ENCODE results near the gene ZNRF3. TPM values are rescaled to one million over a fixed set of nuclear protein-coding genes. Genes with fewer than 3 reads are reported as not detected.

Gene ZNRF3
- 28.9 and 32.2 TPM in 2 replicates for total RNA-seq (2014; rRNA removed; shearing (Covaris generic))
- 11.1 and 12.3 TPM in 2 replicates for polyA plus RNA-seq (2016; fragmentation: Nextera tagmentation; extraction: Ambion mirVana)
- long read RNA-seq, partial matches to known transcripts, result 3 of 3 reads
- long read RNA-seq, other reads (novel, unspliced or antisense), result 0 of 3 reads

DNA sequence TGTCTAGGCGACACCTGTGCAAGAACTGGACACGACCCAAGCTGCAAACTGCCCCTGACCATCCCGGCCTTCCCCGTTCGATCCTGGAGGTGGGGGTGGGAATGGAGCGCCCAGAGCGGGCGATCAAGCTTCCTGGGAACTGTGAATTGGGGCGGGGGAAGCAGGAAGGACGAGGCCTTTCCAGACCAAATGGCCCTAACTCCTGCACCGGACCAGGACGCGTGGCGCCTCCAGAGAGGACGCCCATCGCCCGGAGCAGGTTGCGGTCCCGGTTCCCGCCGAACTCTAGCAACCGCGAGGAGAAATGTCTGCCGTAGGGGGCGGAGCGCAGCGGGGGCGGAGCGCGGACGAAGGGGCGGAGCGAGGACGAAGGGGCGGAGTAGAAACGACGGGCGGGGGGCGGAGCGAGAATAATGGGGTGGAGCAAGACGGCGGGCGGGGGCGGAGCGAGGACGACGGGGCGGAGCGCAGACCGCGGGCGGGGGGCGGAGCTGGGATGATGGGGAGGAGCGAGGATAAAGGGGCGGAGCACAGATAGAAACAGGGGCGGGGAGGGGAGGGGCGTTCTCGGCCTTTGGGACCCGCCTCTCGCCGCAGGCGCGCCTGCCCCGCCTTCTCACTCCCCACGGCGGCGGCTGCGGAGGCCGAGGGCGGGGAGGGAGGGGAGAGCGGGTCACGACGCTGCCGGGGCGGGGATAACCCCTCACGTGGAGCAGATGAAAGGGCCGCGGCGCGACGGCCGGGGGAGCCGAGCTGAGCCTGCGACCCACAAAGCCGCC, at the start of gene ZNRF3:
ZNRF3 (plus strand) TSS at position 695 of the 779 bp plus-strand sequence. CDS start 195 bp downstream, outside the sequence.
- Histone ChIP-seq H3K36me3 (ENCODE audit: insufficient read depth) (no peaks in the 10 kb centered on the region), H3K27ac (ENCODE audit: low read depth) (peak within 1 kb of the TSS; percentile 88), H3K4me2 (peak within 1 kb of the TSS; percentile 96), H2AFZ (peak within 1 kb of the TSS; percentile 93), H3K9me2 (ENCODE audit: insufficient read depth) (no peaks in the 10 kb centered on the region), H3K4me1 (ENCODE audit: insufficient read depth) (peaks cover 38% of the 10 kb centered on the region), H4K20me1 (replicated peaks; ENCODE audit: insufficient read depth) (peaks cover 37% of the 10 kb centered on the region), H3K4me3 (peak within 1 kb of the TSS; percentile 92), H3F3A (replicated peaks; ENCODE audit: low read depth) (peaks cover 7% of the 10 kb centered on the region; the same call in 1 of the 2 replicates), H3K27me3 (ENCODE audit: insufficient read depth) (no peaks in the 10 kb centered on the region), H3K79me2 (replicated peaks; ENCODE audit: insufficient read depth) (peaks cover 39% of the 10 kb centered on the region)
- DNase-seq (ENCODE audit: low spot score) (peak; percentile 94), ATAC-seq (peak; percentile 61)
- TF ChIP-seq CTCF (conservative IDR thresholded peaks at IDR 0.05; ENCODE audit: low read depth in 2 of 2) (no peak), ETS1 (IDR thresholded peaks at IDR 0.05) (no peak), STAT1 (IDR thresholded peaks at IDR 0.05; ENCODE audit: unreplicated experiment) (no peak), CREB1 (CRISPR knock-in tag; IDR thresholded peaks at IDR 0.05; ENCODE audit: low read depth) (0 out of 2 replicates have a peak, but pooled peaks have one; percentile 49), POLR2AphosphoS5 (IDR thresholded peaks at IDR 0.05; ENCODE audit: low read depth) (peak; percentile 91)
- TF ChIP-seq, protein P1, sequence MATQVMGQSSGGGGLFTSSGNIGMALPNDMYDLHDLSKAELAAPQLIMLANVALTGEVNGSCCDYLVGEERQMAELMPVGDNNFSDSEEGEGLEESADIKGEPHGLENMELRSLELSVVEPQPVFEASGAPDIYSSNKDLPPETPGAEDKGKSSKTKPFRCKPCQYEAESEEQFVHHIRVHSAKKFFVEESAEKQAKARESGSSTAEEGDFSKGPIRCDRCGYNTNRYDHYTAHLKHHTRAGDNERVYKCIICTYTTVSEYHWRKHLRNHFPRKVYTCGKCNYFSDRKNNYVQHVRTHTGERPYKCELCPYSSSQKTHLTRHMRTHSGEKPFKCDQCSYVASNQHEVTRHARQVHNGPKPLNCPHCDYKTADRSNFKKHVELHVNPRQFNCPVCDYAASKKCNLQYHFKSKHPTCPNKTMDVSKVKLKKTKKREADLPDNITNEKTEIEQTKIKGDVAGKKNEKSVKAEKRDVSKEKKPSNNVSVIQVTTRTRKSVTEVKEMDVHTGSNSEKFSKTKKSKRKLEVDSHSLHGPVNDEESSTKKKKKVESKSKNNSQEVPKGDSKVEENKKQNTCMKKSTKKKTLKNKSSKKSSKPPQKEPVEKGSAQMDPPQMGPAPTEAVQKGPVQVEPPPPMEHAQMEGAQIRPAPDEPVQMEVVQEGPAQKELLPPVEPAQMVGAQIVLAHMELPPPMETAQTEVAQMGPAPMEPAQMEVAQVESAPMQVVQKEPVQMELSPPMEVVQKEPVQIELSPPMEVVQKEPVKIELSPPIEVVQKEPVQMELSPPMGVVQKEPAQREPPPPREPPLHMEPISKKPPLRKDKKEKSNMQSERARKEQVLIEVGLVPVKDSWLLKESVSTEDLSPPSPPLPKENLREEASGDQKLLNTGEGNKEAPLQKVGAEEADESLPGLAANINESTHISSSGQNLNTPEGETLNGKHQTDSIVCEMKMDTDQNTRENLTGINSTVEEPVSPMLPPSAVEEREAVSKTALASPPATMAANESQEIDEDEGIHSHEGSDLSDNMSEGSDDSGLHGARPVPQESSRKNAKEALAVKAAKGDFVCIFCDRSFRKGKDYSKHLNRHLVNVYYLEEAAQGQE (IDR thresholded peaks at IDR 0.05; ENCODE audit: unreplicated experiment), result no peak
- TF ChIP-seq, protein P2, sequence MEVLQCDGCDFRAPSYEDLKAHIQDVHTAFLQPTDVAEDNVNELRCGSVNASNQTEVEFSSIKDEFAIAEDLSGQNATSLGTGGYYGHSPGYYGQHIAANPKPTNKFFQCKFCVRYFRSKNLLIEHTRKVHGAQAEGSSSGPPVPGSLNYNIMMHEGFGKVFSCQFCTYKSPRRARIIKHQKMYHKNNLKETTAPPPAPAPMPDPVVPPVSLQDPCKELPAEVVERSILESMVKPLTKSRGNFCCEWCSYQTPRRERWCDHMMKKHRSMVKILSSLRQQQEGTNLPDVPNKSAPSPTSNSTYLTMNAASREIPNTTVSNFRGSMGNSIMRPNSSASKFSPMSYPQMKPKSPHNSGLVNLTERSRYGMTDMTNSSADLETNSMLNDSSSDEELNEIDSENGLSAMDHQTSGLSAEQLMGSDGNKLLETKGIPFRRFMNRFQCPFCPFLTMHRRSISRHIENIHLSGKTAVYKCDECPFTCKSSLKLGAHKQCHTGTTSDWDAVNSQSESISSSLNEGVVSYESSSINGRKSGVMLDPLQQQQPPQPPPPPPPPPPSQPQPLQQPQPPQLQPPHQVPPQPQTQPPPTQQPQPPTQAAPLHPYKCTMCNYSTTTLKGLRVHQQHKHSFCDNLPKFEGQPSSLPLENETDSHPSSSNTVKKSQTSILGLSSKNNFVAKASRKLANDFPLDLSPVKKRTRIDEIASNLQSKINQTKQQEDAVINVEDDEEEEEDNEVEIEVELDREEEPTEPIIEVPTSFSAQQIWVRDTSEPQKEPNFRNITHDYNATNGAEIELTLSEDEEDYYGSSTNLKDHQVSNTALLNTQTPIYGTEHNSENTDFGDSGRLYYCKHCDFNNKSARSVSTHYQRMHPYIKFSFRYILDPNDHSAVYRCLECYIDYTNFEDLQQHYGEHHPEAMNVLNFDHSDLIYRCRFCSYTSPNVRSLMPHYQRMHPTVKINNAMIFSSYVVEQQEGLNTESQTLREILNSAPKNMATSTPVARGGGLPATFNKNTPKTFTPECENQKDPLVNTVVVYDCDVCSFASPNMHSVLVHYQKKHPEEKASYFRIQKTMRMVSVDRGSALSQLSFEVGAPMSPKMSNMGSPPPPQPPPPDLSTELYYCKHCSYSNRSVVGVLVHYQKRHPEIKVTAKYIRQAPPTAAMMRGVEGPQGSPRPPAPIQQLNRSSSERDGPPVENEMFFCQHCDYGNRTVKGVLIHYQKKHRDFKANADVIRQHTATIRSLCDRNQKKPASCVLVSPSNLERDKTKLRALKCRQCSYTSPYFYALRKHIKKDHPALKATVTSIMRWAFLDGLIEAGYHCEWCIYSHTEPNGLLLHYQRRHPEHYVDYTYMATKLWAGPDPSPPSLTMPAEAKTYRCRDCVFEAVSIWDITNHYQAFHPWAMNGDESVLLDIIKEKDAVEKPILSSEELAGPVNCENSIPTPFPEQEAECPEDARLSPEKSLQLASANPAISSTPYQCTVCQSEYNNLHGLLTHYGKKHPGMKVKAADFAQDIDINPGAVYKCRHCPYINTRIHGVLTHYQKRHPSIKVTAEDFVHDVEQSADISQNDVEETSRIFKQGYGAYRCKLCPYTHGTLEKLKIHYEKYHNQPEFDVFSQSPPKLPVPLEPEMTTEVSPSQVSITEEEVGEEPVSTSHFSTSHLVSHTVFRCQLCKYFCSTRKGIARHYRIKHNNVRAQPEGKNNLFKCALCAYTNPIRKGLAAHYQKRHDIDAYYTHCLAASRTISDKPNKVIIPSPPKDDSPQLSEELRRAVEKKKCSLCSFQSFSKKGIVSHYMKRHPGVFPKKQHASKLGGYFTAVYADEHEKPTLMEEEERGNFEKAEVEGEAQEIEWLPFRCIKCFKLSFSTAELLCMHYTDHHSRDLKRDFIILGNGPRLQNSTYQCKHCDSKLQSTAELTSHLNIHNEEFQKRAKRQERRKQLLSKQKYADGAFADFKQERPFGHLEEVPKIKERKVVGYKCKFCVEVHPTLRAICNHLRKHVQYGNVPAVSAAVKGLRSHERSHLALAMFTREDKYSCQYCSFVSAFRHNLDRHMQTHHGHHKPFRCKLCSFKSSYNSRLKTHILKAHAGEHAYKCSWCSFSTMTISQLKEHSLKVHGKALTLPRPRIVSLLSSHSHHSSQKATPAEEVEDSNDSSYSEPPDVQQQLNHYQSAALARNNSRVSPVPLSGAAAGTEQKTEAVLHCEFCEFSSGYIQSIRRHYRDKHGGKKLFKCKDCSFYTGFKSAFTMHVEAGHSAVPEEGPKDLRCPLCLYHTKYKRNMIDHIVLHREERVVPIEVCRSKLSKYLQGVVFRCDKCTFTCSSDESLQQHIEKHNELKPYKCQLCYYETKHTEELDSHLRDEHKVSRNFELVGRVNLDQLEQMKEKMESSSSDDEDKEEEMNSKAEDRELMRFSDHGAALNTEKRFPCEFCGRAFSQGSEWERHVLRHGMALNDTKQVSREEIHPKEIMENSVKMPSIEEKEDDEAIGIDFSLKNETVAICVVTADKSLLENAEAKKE (CRISPR knock-in tag; IDR thresholded peaks at IDR 0.05), result no peak
- Mint-ChIP-seq H3K9me3 (no peaks in the 10 kb centered on the region; the same call in 2 of the 3 replicates), H3K36me3 (ENCODE audit: low read depth) (no peaks in the 10 kb centered on the region; the same call in 2 of the 3 replicates), H3K27ac (peak within 1 kb of the TSS; percentile 96), H3K27me3 (ENCODE audit: insufficient read depth, low read depth, poor library complexity) (peaks cover 17% of the 10 kb centered on the region), H3K4me3 (peak within 1 kb of the TSS; percentile 84), H3K4me1 (peaks cover 40% of the 10 kb centered on the region)
